PC-3 (cell line): Measurements from ENCODE around the gene WDR91.

Experiments used
- CTCF ChIP-seq: fragments of 300-600 bp; sonication (generic); conservative IDR thresholded peaks from 2 replicates; pipeline ENCODE4 v1.5.1; 2017; ENCODE audit warnings: antibody characterized with exemption, low read depth, mild to moderate bottlenecking, low read length
- EZH2 ChIP-seq: fragments of 300-600 bp; sonication (generic); IDR thresholded peaks from one replicate; pipeline ENCODE4 v1.6.1; 2017; ENCODE audit warnings: antibody characterized with exemption, mild to moderate bottlenecking, low read length; ENCODE audit not compliant: unreplicated experiment

- TF ChIP-seq CTCF (no peak), EZH2 (no peak)
These were observed 37.2 kb upstream of the WDR91 start for GRCh38 chr7:135248546-135248945.
